IMR-90 (cell line): ENCODE results near the gene B4GALT7. TPM values are rescaled to one million over a fixed set of nuclear protein-coding genes. Genes with fewer than 3 reads are reported as not detected.

Source experiments
- ATAC-seq: fragments of 200-7000 bp; cut with Tn5 transposase; 2 replicates; pipeline ENCODE4 v1.9.1; 2020; ENCODE audit warnings: low read depth, mild to moderate bottlenecking, moderate library complexity
- BruUV-seq: library from RNA; stranded (reverse); fragments of 400-500 nt; replicated peaks from 2 replicates; lab custom pipeline; 2021; lab: Mats Ljungman, UMichigan
- CTCF ChIA-PET: fragments of 300-600 bp; formaldehyde crosslinking; extraction: SDS; loops from one replicate; lab custom pipeline; 2021; ENCODE audit warnings: antibody characterized with exemption; lab: Yijun Ruan, JAX
- POLR2A ChIA-PET: fragments of 300-600 bp; sonication (Branson Sonifier 250); formaldehyde crosslinking; loops from one replicate; lab custom pipeline; 2022; ENCODE audit warnings: antibody characterized with exemption; ENCODE audit not compliant: unreplicated experiment; lab: Charles Lee
- DNase-seq: peaks from one replicate; pipeline ENCODE4 v3.0.0; 2013
- H2AFZ ChIP-seq: replicated peaks from 2 replicates; pipeline ENCODE3; 2013; ENCODE audit warnings: low read length, mild to moderate bottlenecking; ENCODE audit not compliant: poor library complexity
- H2AK5ac ChIP-seq: 2 replicates; pipeline ENCODE4 v1.6.1; 2013; ENCODE audit warnings: low read depth, low read length, inconsistent platforms
- H2AK9ac ChIP-seq: replicated peaks from 2 replicates; pipeline ENCODE3; 2013; ENCODE audit warnings: mild to moderate bottlenecking, low read depth, low read length, moderate library complexity; ENCODE audit not compliant: poor library complexity
- H2BK120ac ChIP-seq: 2 replicates; pipeline ENCODE4 v1.6.1; 2013; ENCODE audit warnings: low read depth, low read length, inconsistent platforms
- H2BK15ac ChIP-seq: 3 replicates; pipeline ENCODE4 v1.6.1; 2013; ENCODE audit warnings: low read depth, low read length, inconsistent platforms
- H2BK20ac ChIP-seq: 2 replicates; pipeline ENCODE4 v1.6.1; 2013; ENCODE audit warnings: low read depth, mild to moderate bottlenecking, inconsistent platforms, low read length, moderate library complexity
- H2BK5ac ChIP-seq: 2 replicates; pipeline ENCODE4 v1.6.1; 2013; ENCODE audit warnings: mild to moderate bottlenecking, low read depth, low read length, inconsistent platforms; ENCODE audit not compliant: poor library complexity, severe bottlenecking
- H3K14ac ChIP-seq: replicated peaks from 2 replicates; pipeline ENCODE4 v1.6.1; 2013; ENCODE audit warnings: low read depth, low read length, inconsistent platforms
- H3K18ac ChIP-seq: 2 replicates; pipeline ENCODE4 v1.6.1; 2013; ENCODE audit warnings: low read depth, low read length, control low read depth
- H3K23ac ChIP-seq: 2 replicates; pipeline ENCODE4 v1.6.1; 2013; ENCODE audit warnings: low read depth, low read length, inconsistent platforms
- H3K27ac ChIP-seq: 2 replicates; pipeline ENCODE4 v1.5.1; 2013; ENCODE audit warnings: mild to moderate bottlenecking, control low read depth, low read length; ENCODE audit not compliant: insufficient read depth
- H3K27me3 ChIP-seq: 2 replicates; pipeline ENCODE4 v1.6.1; 2013; ENCODE audit warnings: low read length; ENCODE audit not compliant: control insufficient read depth, insufficient read depth
- H3K36me3 ChIP-seq: 2 replicates; pipeline ENCODE4 v1.6.1; 2013; ENCODE audit warnings: low read length, mixed read lengths; ENCODE audit not compliant: control insufficient read depth, insufficient read depth
- H3K4ac ChIP-seq: 2 replicates; pipeline ENCODE4 v1.6.1; 2013; ENCODE audit warnings: low read depth, low read length, inconsistent platforms
- H3K4me1 ChIP-seq: 2 replicates; pipeline ENCODE4 v1.6.1; 2013; ENCODE audit warnings: low read length, mixed read lengths; ENCODE audit not compliant: control insufficient read depth, insufficient read depth
- H3K4me2 ChIP-seq: 2 replicates; pipeline ENCODE4 v1.6.1; 2013; ENCODE audit warnings: low read depth, mild to moderate bottlenecking, control low read depth, low read length, moderate library complexity
- H3K4me3 ChIP-seq: 2 replicates; pipeline ENCODE4 v1.5.1; 2013; ENCODE audit warnings: low read depth, mild to moderate bottlenecking, control low read depth, low read length, moderate library complexity; ENCODE audit not compliant: insufficient read depth
- H3K56ac ChIP-seq: 2 replicates; pipeline ENCODE4 v1.6.1; 2013; ENCODE audit warnings: low read length, inconsistent platforms; ENCODE audit not compliant: insufficient read depth; ENCODE audit errors: extremely low read depth
- H3K79me1 ChIP-seq, 2 experiments: 2 replicates each; pipeline ENCODE4 v1.6.1; 2013; ENCODE audit warnings: low read length in 2 of 2, inconsistent platforms in 1 of 2, low read depth in 1 of 2
- H3K9ac ChIP-seq: 2 replicates; pipeline ENCODE4 v1.6.1; 2013; ENCODE audit warnings: low read depth, low read length, control low read depth
- H3K9me1 ChIP-seq: 2 replicates; pipeline ENCODE4 v1.6.1; 2013; ENCODE audit warnings: low read length, inconsistent platforms; ENCODE audit not compliant: insufficient read depth
- H3K9me3 ChIP-seq: 2 replicates; pipeline ENCODE4 v1.6.1; 2013; ENCODE audit warnings: low read length; ENCODE audit not compliant: control insufficient read depth, insufficient read depth
- H4K20me1 ChIP-seq: 2 replicates; pipeline ENCODE4 v1.6.1; 2013; ENCODE audit warnings: low read length, inconsistent platforms; ENCODE audit not compliant: insufficient read depth
- H4K5ac ChIP-seq: 2 replicates; pipeline ENCODE4 v1.6.1; 2013; ENCODE audit warnings: mild to moderate bottlenecking, low read depth, low read length, control low read depth
- H4K8ac ChIP-seq, 2 experiments: 2 replicates each; pipeline ENCODE4 v1.6.1; 2013; ENCODE audit warnings: low read depth in 2 of 2, low read length in 2 of 2, control low read depth in 1 of 2, inconsistent platforms in 1 of 2
- H4K91ac ChIP-seq: 2 replicates; pipeline ENCODE4 v1.6.1; 2013; ENCODE audit warnings: low read depth, low read length, inconsistent platforms; ENCODE audit not compliant: insufficient read depth
- BHLHE40 ChIP-seq: fragments of 150-350 bp; IDR thresholded peaks from 2 replicates; pipeline ENCODE4 v1.6.1; 2016; ENCODE audit warnings: mild to moderate bottlenecking, low read depth, low read length
- CEBPB ChIP-seq: IDR thresholded peaks from 2 replicates; pipeline ENCODE4 v1.6.1; 2012; ENCODE audit warnings: low read depth, low read length, improper control_type of control experiment
- MAFK ChIP-seq: IDR thresholded peaks from 2 replicates; pipeline ENCODE4 v1.6.1; 2012; ENCODE audit warnings: low read depth, low read length, improper control_type of control experiment
- MAZ ChIP-seq: IDR thresholded peaks from 2 replicates; pipeline ENCODE4 v1.6.1; 2012; ENCODE audit warnings: low read depth, mild to moderate bottlenecking, low read length, improper control_type of control experiment, moderate library complexity, borderline replicate concordance
- MXI1 ChIP-seq: IDR thresholded peaks from 2 replicates; pipeline ENCODE4 v1.6.1; 2012; ENCODE audit warnings: low read depth, mild to moderate bottlenecking, low read length, moderate library complexity, borderline replicate concordance
- NFE2L2 ChIP-seq: fragments of 150-350 bp; IDR thresholded peaks from 2 replicates; pipeline ENCODE4 v1.6.1; 2016; ENCODE audit warnings: low read depth, mild to moderate bottlenecking, low read length
- POLR2A ChIP-seq: IDR thresholded peaks from 2 replicates; pipeline ENCODE4 v1.6.1; 2012; ENCODE audit warnings: mild to moderate bottlenecking, low read depth, low read length
- RAD21 ChIP-seq: IDR thresholded peaks from 2 replicates; pipeline ENCODE4 v1.6.1; 2012; ENCODE audit warnings: low read length, improper control_type of control experiment
- RFX5 ChIP-seq: IDR thresholded peaks from 2 replicates; pipeline ENCODE4 v1.8.0; 2012; ENCODE audit warnings: low read depth, mild to moderate bottlenecking, low read length, moderate library complexity
- SMC3 ChIP-seq: fragments of 150-350 bp; IDR thresholded peaks from 2 replicates; pipeline ENCODE4 v1.6.1; 2016; ENCODE audit warnings: low read depth, mild to moderate bottlenecking, antibody characterized with exemption, low read length, moderate library complexity
- USF2 ChIP-seq: fragments of 150-350 bp; IDR thresholded peaks from 2 replicates; pipeline ENCODE4 v1.6.1; 2017; ENCODE audit warnings: mild to moderate bottlenecking, antibody characterized with exemption, low read length, low read depth
- WGBS, 2 experiments: methylation state at CpG; one replicate each; pipeline versions ENCODE4 v1.1.5 to v1.1.7; 2013; ENCODE audit warnings: missing lambda C conversion rate in 2 of 2; ENCODE audit not compliant: insufficient read length in 1 of 2; ENCODE audit errors: extremely low coverage in 2 of 2; 5-methylcytosine and 5-hydroxymethylcytosine counted together
- dilution Hi-C: fragments of 300-500 bp; cut with HindIII; formaldehyde crosslinking; loops from one replicate; pipeline ENCODE4 v1.14.3; 2018; ENCODE audit warnings: low sequenced_read_pairs; ENCODE audit not compliant: unreplicated experiment
- in situ Hi-C: fragments of 300-500 bp; cut with MboI; formaldehyde crosslinking; loops from 3 replicates; pipeline ENCODE4 v1.14.3; 2019; ENCODE audit warnings: low sequenced_read_pairs, inconsistent platforms, mixed read lengths
- intact Hi-C: fragments of 100-400 bp; cut with micrococcal nuclease; formaldehyde crosslinking; loops from 2 replicates; pipeline ENCODE4 v1.10.0; 2022
- polyA plus RNA-seq, 3 experiments: library from polyadenylated mRNA; depleted of rRNA; stranded (reverse); fragments of >200 nt; gene quantifications; 2 replicates each; pipeline ENCODE4 v1.2.3, GENCODE V29; 2012; ENCODE audit warnings: low replicate concordance in 1 of 3
- total RNA-seq: library from RNA; depleted of rRNA; stranded (reverse); fragments of >200 nt; gene quantifications from 2 replicates; pipeline ENCODE4 v1.2.3, GENCODE V29; 2012
- TF ChIP-seq, protein P1 (sequence below): fragments of 150-350 bp; IDR thresholded peaks from 2 replicates; pipeline ENCODE4 v1.6.1; 2016; ENCODE audit warnings: low read depth, mild to moderate bottlenecking, low read length, moderate library complexity, borderline replicate concordance
- TF ChIP-seq, protein P2 (sequence below): conservative IDR thresholded peaks from 2 replicates; pipeline ENCODE4 v1.5.1; 2012; ENCODE audit warnings: mild to moderate bottlenecking, low read depth, low read length, improper control_type of control experiment

The B4GALT7 gene
- total and polyA plus RNA-seq, 2 of the 4 experiments (the other 2 are of a cell fraction): 29.2 to 79.6 TPM

DNA sequence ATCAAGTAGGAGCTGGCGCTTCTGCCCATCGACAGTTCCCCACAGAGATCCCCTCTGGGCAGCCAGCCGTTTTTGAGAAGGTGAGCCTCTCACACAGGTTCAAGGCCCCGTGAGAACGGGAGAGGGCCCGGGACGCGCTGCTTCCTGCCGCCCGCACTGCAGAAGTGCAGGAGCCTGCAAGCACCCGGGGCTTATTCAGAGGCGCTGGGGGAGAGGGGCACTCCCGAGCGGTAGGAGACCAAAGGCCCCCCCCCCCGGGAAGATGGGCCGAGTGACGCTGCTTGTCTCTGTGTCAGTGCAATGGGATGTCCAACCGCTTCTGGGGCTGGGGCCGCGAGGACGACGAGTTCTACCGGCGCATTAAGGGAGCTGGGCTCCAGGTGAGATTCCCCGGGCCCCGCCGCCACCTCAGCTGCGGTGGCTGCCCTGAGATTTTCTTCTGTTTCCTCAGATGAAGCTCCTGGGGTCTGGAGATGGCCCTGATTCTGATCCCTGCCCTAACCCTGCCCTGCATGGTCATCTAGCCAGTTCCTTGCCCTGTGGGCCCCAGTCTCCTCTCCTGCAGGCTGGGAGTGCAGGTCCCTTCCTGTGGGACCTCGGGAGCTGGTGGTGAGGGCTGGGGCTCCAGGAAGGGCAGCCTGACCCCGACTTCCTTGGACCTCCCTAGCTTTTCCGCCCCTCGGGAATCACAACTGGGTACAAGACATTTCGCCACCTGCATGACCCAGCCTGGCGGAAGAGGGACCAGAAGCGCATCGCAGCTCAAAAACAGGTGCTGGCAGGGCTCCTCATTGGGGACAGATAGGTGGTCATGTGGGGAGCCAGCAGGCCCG is 8.5 kb downstream of the B4GALT7 start:
- no TSS peak for BruUV-seq
- H3K4me1 ChIP-seq: no peaks in the 10 kb centered on the region
- ATAC-seq (no peak), DNase-seq (no peak)
- no peak overlapping the region for H2BK120ac ChIP-seq
- no peak overlapping the region for H2BK20ac ChIP-seq
- H3K18ac ChIP-seq: no peak overlapping the region
- H3K56ac ChIP-seq: no peak overlapping the region
- intact Hi-C loops: loop anchor here (10.0 kb wide), 1 partner anchor 556 kb away; no protein-coding TSS in a partner anchor
- H3K27ac ChIP-seq: no peak overlapping the region
- H3K23ac ChIP-seq: no peak overlapping the region
- no peak overlapping the region for H2BK5ac ChIP-seq
- H3K27me3 ChIP-seq: no peaks in the 10 kb centered on the region
- H4K20me1 ChIP-seq: peaks cover 5% of the 10 kb centered on the region; the same call in 1 of the 2 replicates
- POLR2A ChIA-PET: no interaction called here
- H2AK9ac ChIP-seq: no peak overlapping the region
- no peak overlapping the region for H3K4me2 ChIP-seq
- CTCF ChIA-PET: interaction anchor here (1.3 kb wide), 1 partner anchor 9 kb away, joined by 3 read pairs; no protein-coding TSS in a partner anchor
- H3K36me3 ChIP-seq: peaks cover 27% of the 10 kb centered on the region; the same call in 1 of the 2 replicates
- H4K5ac ChIP-seq: no peak overlapping the region
- H3K79me1 ChIP-seq: peaks cover 0 to 6% of the 10 kb centered on the region in 2 experiments; a peak in 1 of 4 replicates
- no peaks in the 10 kb centered on the region; the same call in 1 of the 2 replicates for H3K9me1 ChIP-seq
- H4K8ac ChIP-seq: no peak overlapping the region
- H3K9ac ChIP-seq: no peak overlapping the region
- H2BK15ac ChIP-seq: no peak overlapping the region
- no peak overlapping the region for H4K91ac ChIP-seq
- no peak overlapping the region for H2AK5ac ChIP-seq
- 94% methylated on average over 14 of the region's 37 CpGs; no CpG with 5 or more reads in 1 of the 2 experiments for WGBS, 2 experiments
- H3K14ac ChIP-seq: no peak overlapping the region
- H3K9me3 ChIP-seq: no peaks in the 10 kb centered on the region
- H3K4ac ChIP-seq: no peak overlapping the region
- dilution Hi-C loops: no loop called here
- H2AFZ ChIP-seq: no peak overlapping the region
- no peak overlapping the region for H3K4me3 ChIP-seq
- no peak for TF ChIP-seq SMC3
- TF ChIP-seq, protein P1, sequence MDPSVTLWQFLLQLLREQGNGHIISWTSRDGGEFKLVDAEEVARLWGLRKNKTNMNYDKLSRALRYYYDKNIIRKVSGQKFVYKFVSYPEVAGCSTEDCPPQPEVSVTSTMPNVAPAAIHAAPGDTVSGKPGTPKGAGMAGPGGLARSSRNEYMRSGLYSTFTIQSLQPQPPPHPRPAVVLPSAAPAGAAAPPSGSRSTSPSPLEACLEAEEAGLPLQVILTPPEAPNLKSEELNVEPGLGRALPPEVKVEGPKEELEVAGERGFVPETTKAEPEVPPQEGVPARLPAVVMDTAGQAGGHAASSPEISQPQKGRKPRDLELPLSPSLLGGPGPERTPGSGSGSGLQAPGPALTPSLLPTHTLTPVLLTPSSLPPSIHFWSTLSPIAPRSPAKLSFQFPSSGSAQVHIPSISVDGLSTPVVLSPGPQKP: no peak
- no peak for TF ChIP-seq MAZ
- no peak for TF ChIP-seq RAD21
- TF ChIP-seq CEBPB: no peak
- no peak for TF ChIP-seq MAFK
- TF ChIP-seq POLR2A: no peak
- TF ChIP-seq, protein P2, sequence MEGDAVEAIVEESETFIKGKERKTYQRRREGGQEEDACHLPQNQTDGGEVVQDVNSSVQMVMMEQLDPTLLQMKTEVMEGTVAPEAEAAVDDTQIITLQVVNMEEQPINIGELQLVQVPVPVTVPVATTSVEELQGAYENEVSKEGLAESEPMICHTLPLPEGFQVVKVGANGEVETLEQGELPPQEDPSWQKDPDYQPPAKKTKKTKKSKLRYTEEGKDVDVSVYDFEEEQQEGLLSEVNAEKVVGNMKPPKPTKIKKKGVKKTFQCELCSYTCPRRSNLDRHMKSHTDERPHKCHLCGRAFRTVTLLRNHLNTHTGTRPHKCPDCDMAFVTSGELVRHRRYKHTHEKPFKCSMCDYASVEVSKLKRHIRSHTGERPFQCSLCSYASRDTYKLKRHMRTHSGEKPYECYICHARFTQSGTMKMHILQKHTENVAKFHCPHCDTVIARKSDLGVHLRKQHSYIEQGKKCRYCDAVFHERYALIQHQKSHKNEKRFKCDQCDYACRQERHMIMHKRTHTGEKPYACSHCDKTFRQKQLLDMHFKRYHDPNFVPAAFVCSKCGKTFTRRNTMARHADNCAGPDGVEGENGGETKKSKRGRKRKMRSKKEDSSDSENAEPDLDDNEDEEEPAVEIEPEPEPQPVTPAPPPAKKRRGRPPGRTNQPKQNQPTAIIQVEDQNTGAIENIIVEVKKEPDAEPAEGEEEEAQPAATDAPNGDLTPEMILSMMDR: no peak
- no peak for TF ChIP-seq MXI1
- TF ChIP-seq USF2: no peak
- no peak for TF ChIP-seq BHLHE40
- TF ChIP-seq NFE2L2: no peak
- TF ChIP-seq RFX5: no peak
- in situ Hi-C loops: loop anchor here (10.0 to 25.0 kb wide), 2 partner anchors 454 to 546 kb away; partner anchors contain the start of gene NHP2
